GM21619 (cell line): ENCODE results near the gene MACROD1.
"Not testable (repeated sequence)": the region's sequence is repeated elsewhere in the genome, so short reads cannot be mapped to it uniquely, and the experiment has no call there.

Experiments used
- ATAC-seq: cut with Tn5 transposase; IDR thresholded peaks from one replicate; pipeline ENCODE4 v1.9.1; 2021; ENCODE audit not compliant: unreplicated experiment

MACROD1 gene

DNA sequence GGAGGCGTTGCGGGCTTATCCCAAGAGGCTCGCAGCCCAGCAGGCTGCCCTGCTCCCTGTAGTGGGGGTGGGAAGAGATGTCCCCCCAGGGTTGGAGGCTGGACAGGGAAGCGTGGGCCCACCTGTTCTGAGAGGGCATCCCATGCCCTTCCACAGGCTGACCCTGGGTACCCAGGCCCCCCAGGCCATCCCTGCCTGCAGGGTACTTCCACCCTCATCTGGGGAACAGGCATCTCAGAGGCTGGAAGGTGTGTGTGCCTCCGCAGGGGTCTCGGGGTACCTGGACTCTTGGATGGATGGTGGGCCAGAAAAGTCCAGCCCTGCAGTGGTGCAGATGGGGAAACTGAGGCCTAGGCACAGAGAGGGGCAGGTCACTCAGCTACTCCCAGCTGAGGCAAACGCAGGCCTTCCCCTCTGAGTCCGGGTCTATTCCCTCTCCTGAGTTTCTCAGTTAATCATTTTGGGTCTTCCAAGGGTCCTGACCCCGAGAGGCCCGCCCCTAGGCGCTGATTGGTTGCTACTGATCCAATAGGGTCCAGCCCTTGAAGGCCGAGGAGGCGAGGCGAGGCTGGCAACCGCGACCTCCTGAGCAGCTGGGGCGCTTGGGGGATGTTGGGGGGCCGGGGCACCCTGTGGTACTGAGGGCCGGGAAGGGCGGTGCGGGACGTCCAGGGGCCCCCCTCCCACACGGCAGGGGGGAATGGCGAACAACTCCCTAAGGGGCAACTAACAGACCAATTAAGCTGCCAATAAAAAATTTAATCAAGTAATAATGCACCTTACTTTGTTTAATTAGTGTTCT lies 106.4 kb downstream of the MACROD1 start:
- ATAC-seq, result no peak

DNA sequence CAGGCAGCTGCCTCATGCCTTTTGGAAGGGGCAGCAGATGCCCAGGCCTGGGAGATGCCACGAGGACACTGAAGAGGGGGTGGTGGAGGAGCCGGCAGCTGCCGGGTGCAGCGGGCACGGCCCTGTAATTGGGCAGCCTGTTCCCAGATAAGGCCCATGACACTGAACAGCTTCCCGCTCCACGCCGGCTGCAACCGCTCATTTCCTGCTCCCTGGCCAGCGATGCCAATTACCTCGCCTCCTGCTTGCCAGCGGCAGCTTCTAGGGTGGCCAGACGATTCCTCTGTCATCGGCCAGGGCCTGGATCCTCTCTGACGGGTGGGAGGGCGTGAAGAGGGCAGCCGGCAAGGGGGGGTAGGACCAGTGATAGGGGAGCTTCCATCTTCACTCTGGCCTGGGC lies 107.4 kb downstream of the MACROD1 start:
- no peak for ATAC-seq

DNA sequence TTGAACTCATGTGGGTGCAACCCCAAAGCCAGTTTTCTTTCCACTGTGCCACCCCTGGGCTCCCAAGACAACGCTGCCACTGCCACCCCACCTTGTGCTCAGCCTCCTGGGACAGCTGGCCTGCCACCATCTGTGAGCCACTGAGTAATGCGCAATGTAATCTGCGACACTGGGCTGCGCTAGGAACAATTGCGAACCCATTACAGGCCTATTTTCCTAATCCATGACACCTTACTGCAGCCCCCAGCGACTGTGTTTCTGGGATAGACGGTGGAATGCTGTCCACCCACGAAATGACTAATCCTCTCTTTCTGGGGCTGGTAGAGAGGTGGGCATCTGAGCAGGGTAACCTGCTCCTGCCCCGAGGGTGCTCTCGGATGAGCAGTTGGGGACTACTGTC lies 108.0 kb downstream of the MACROD1 start:
- no peak for ATAC-seq

DNA sequence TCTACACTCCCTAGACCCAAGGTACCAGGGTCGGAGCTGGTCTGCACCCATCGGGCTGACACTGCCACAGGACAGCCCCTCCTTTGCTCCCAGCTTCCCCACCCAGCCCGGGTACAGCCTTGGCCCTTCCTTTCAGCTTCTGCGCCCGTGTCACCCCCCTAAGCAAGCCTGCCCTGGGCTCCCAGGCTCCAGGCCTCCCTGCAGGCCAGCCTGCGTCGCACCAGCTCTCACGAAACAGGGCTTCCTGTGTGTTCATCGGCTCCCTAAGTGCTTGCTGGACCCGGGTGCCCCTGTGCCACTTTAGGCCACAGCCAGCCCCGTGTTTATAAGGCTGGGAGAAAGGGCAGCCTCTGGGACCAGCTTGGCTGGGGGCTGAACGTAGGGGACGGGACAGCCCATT lies 109.1 kb downstream of the MACROD1 start:
- ATAC-seq, result no peak

DNA sequence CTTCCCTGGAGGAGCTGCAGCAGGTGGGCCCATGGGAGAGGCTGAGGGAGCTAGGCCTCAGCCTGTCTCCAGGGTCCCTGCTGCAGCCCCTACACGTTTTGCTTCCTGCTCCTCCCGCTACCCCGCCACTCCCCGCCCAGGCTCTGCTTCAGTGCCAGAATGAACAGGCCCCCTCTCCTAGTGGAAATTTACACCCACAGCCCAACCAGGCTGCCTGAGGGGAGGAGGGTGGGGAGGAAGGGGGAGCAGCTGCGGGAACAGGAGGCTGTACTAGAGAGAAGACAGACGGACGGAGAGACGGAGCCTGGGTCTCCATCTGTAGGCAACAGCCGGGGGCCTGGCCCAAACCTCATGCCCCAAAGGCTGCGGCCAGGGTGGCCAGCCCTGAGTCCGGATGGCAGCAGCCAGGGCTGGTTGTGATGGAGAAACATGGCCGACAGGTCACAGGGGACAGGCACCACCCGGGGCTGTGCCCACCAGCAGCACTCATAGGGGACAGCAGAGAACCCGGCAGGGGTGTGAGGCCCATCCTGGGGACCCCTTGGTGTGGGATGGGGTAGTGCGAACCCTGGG lies 109.6 kb downstream of the MACROD1 start:
- no peak for ATAC-seq

DNA sequence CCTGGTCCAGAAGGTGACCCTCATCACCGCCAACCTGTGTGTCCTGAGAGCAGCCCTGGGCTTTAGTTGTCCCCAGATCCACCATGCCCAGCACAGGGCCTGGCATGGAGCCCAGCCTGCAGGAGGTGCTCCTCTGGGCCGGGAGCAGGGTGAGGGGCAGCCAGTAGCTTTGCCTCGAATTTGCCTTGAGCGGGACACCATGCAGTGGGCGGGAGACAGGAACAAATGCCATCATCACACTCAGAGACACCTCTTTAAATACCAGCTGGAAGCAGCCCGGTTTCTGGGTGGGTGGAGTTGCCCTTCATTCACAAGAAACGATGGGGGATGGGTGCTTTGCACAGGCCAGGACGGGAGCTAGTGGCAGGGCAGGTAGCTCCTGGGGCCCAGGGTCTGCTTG lies 110.8 kb downstream of the MACROD1 start:
- ATAC-seq, result no peak

DNA sequence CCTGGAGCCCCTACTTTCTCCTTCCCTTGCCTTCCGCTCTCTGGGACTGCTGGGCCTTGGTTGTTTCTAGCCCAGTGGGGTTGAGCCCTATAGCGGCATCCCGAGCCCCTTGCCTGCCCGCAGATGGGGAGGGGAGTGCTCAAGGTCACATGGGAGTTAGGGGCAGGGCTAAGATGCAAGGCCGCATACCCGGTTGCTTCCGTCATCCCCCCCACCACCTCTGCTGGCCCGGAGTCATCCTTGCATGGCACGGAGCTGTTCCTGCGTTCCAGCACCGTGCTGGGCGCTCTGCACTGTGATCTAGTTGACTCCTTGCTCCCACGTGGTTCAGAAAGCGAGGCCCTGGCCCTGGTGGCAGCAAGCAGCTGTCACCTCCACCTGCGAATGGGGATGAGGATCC lies 112.2 kb downstream of the MACROD1 start:
- no peak for ATAC-seq

DNA sequence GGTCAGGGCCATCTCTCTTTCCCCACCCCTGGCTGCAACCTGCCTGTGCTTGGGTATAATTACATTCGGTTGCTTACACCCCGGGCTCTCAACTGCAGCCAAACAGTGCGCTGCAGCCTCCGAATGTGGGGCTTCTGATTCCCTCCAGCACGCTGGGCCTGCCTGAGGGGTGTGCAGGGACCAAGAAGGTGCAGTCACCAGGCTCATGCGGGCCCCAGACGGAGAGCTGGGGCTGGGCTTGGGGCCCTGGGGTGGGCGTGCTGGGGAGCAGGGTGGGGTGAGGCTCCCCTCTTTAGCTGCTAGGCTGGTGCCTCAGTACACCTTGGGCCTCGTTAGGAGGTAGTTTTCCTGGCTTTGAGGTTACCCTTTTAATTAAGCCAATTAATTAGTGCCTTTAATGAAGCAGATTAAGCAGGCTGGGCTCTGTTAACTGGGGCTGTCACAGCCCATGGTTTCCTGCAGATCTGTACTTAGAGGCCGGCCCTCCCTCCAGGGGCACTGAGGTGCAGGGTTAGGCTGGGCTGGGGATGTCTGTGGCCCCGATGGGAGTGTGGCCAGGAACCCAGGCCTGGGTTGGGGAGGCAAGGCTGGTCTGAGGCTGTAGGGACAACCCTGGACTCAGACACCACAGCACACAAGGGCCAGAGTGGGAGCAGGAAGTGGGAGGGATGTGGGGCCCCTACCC lies 112.8 kb downstream of the MACROD1 start:
- ATAC-seq, result no peak

DNA sequence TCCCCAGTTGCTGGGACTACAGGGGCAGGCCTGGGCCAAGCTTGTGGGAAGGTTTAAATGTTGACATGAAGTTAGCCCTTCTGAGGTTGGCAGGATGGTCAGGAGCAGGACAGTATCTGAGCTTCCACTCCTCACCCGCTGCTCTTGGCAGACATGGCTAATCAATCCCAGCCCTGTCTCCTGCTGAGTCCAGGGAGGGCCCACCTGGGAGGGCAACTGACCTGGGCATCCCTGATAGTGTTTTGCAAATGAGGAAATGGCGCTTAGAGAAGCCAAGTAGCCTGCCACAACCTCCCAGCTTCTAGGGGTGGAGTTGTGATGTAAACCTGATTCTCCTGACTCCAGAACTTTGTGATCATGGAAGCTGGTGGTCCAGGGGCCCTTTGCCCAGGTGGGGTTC lies 113.5 kb downstream of the MACROD1 start:
- no peak for ATAC-seq

DNA sequence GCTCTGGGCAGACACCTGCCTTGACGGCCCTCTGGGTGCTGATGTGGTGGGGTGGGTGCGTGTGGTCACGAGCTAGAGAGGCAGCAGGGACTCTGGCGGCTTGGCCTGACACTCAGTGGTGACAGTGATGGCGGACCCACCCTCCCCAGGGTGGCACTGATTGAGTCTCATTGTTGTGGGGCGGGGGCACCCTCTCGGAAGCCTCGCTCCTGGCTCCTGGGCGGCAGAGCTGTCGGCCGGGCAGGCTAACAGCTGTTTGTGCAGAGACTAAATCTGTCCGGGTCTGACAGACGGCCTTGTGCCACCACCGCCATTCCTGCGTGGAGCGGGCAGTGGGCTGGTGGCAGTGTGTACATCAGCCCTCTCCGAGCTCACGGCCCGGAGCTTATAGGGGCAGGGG lies 114.6 kb downstream of the MACROD1 start:
- no peak for ATAC-seq

DNA sequence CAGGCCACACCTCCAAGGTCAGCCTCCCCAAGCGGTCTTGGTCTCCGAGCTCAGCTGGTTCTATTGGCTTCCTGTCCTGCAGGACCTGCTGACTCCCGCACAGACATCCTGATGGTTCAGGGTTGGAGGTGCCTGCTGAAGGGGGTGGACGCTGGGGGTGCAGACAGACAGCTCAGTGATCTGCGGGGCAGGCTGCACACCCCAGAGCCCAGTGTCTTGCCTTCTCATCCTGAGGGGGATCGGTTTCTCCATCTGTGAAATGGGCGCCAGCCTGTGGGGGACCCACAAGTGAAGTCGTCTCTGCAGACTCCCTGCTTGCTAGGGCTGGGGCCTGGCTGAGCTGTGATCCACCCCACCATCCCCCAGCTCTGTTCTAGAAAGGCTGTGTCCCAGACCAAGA lies 116.4 kb downstream of the MACROD1 start:
- ATAC-seq, result no peak

DNA sequence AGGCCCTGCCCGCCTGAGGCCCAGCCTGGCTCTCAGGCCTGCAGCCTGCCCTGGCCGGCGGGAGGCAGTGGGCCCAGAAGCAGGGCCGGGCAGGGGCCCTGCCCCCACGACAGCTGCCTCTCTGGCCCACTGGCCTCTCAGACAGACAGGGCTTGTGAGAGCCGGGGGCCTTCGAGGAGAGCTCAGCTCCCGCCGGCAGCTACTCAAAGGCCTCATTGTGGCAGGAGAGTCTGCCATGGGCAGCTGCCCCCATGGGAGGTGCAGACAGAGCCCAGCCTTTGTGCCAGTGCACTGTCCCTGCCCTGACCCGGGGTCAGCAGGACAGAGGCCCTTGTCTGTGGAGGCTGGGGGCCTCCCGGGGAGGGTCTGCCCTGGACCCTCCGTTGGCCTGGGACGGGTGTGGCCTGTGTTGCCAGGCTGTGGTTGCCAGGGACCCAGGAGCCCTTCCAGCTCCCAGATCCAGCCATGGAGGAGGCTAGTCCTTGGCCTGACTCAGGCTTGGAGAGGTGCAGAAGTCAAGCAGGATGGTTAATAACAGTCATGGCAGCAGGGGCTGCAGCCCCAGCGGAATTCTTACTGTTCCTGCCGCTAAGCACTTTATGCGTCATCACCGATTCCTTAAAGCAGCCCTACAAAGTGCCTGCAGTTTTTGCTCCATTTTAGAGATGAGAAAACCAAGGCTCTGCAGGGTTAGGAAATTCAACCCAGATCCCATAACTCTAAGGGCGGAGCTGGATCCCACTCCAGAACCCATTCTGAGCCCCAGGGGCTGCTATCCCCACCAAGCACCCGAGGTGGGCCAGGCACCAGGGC lies 117.7 kb downstream of the MACROD1 start:
- no peak for ATAC-seq

DNA sequence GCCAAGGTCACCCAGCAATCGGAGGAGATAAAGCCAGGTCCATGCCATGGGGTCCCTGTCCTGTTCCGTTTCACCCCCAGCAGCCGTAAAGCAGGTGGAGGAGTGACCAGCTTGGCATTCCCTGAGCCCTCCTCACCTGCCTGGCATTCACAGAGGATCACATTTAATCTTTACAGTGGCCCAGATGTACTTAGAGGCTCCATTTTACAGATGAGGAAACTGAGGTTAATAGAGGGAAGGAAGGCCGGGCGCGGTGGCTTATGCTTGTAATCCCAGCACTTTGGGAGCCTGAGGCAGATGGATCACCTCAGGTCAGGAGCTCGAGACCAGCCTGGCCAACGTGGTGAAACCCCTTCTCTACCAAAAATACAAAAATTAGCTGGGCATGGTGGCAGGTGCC lies 118.5 kb downstream of the MACROD1 start:
- not testable (repeated sequence) for ATAC-seq

DNA sequence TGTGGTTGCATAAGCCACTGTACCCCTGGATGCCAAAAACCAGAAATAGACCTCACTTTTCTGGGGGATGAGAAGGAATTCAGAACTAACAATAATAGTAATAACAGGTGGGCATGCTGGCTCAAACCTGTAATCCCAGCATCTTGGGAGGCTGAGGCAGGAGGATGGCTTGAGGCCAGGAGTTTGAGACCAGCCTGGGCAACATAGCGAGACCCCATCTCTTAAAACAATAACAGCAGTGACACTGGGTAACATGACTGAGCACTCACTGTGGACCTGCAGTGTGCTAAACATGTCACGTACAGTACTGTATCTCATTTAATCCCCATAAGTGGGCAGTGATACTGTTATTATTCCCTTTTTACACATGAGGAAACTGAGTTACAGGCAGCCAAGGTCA lies 120.2 kb downstream of the MACROD1 start:
- ATAC-seq, result no peak

DNA sequence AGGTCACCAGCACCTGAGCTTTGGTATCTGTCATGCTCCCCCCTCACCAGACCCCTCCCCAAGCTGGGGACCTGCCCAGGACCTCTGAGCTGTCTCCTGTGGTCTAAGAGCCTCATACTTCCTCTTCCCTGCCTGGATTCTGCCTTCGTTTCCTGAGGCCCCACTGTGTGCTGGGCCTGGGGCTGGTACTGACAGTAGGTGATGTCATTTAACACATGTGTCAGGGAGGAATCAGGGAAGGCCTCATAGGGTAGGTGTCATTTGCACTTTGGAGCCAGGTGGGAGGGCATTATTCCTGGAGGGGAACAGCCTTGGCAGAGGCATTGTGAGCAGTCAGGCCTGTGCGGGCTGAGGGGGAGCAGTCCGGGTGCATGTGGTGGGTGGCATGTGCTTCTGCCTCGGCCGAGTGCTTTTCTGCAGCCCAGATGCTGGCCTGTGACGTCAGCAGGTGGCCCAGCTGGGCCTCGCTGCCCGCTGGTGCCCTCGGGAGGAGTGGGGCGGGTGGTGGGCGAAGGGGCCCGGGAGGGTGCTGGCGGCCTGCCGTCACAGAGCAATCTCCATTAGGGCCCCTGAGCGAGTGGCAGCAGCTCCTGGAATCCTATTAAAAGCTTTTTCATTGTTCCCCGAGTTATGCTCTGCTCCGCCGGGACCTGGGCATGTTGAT lies 121.1 kb downstream of the MACROD1 start:
- no peak for ATAC-seq

DNA sequence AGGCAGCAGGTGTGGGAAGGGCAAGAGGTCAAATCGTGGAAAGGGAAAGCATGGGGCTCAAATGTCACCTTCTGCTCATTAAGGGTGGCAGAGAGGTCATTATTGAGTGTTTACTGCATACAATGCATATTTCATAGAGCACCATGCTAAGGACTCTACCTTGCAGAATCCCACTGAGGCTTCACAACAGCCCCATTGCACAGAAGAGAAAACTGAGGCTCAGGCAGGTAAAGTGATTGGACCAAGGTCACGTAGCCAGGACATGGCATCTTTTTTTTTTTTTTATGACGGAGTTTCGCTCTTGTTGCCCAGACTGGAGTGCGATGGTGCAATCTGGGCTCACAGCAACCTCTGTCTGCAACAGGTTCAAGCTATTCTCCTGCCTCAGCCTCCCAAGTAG lies 122.4 kb downstream of the MACROD1 start:
- ATAC-seq, result no peak

DNA sequence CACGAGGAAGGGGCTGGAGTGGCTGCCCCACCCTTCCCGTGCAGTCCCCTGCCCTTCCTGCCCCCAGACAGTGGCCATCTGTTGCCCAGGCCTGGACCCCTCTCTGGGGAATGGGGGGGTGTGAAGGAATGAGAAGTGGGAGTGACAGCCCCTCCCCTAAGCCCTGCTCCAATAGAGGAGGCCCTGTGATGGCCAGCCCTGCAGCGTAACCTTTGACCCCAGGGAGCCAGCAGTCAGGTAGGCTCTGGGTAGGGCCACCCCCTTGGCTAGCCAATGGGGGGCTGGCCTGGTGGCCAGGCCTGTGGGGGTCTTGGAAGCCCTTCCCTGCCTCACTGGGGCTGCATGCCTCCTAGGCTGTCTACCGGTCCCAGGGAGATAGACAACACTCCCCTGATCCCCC lies 123.6 kb downstream of the MACROD1 start:
- ATAC-seq, result no peak

DNA sequence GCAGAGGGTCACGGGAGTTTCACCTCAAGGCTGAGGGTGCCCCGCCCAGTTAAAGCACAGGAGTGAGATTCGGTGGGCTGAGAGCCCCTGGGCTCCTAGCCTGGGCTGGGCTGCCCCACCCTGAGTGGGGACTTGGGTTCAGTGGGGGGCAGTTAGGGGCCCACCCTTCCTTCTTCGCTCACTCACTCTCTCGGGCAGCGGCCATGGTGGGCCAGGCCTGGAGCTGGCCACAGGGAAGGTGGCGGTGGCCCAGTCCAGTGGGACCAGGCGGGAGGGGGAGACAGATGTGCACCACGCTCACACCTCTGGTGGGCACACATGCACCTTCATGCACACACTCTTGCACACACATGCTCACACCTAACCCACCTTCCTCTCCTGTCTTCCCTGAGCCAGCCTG lies 124.1 kb downstream of the MACROD1 start:
- no peak for ATAC-seq

DNA sequence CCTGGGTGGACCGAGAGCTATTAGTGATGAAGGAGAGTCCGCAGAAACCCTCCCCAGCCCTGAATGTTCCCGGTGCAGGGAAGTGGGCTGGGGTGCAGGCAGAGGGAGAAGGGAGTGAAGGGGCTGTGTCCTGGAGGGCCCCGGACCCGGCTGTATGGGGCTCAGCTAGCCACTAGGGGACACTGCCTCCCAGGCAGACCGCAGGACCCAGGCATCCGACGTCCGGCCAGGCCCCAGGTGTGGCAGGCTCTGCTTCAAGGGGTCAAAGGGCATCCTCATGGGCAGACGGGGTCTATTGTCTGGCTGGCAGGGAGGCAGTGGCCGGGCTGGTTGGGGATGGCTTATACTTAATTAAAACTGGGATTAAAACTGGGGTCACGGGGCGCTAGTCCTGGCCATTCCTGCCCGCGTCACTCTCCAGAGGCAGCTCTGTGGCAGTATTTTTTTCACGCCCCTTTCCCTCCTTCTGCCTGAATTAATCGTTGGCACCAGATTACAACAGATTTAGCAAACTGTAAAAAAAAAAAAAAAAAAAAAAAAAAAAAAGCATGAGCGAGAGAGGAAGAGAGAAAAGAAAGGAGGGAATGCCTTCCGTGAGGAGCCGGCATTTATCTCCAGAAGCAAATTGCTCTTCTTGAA lies 125.1 kb downstream of the MACROD1 start:
- no peak for ATAC-seq

DNA sequence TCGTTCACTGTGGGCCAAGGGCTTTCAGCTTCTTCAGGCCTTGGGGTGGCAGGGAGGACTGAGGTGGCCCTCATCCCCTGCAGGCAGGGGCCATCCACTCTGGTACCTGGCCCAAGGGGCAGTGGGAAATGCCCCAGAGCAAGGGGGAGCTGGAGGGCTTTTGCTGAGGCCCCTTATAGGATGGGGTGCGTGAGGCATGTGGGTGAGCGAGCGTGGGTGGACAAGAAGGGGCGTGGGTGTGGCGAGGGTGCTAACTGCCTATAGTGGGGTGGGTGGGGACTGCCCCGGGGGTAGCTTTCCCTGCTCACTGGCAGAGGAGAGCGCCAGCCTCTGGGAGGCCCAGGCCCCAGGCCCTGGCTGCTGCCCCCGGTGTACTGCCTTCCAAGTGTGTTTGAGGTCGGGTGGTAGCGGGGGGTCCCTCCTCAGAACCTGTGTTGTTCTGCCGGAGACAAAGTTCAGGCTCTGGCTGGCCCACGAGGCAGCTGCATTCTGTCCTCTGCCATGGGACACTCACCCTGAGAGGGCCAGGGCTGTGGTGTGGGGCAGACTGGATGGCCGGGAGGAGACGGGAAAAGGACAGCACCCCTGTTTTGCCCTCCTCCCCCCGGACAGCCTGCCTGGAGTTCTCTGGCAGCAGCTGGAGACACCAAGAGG lies 126.8 kb downstream of the MACROD1 start:
- ATAC-seq, result no peak
